ENCODE data around the gene DBH. TPM values are rescaled to one million over a fixed set of nuclear protein-coding genes. Genes with fewer than 3 reads are reported as not detected.

The DBH gene
- total and polyA plus RNA-seq, 2 of the 13 experiments (the other 11 are each of a cell fraction or from before 2014, with no cell fraction given): not detected

- Histone ChIP-seq H3K9me3 (ENCODE audit: low read length) (no peaks in the 10 kb centered on the region), H3K4me2 (ENCODE audit: low read depth, low read length) (no peak overlapping the region), H3K27ac (ENCODE audit: extremely low read length, insufficient read depth, low read length) (no peak overlapping the region), H3K9ac (ENCODE audit: insufficient read depth, low read depth, low read length) (no peak overlapping the region), H3K79me2 (ENCODE audit: insufficient read depth, low read length) (no peaks in the 10 kb centered on the region), H2AFZ (ENCODE audit: low read length) (no peak overlapping the region), H3K36me3 (replicated peaks in 1 of 2; ENCODE audit: control insufficient read depth in 1 of 2, insufficient read depth in 2 of 2, low read length in 2 of 2) (peaks cover 9 to 17% of the 10 kb centered on the region in 2 experiments; a peak in 4 of 5 replicates), H3K4me1 (ENCODE audit: insufficient read depth, low read length) (no peaks in the 10 kb centered on the region), H3K4me3 (replicated peaks in 1 of 3; ENCODE audit: insufficient read depth in 1 of 3, low read depth in 2 of 3, low read length in 3 of 3) (no peak overlapping the region), H4K20me1 (ENCODE audit: insufficient read depth, low read length) (0 out of 2 replicates have a peak, but pooled peaks cover 2% of the 10 kb centered on the region), H3K27me3 (ENCODE audit: control insufficient read depth in 1 of 2, insufficient read depth in 2 of 2, low read length in 2 of 2) (no peaks in the 10 kb centered on the region)
- in situ Hi-C loops (cut with HindIII; ENCODE audit: extremely low pct_ligation_motif_present, low pct_unique_long_range_greater_than_20kb) (no loop called here), intact Hi-C loops (cut with micrococcal nuclease; ENCODE audit: unreplicated experiment) (no loop called here)
- CTCF ChIA-PET (ENCODE audit: low intra/inter-chr PET ratio, low total read pairs): no interaction called here
- DNase-seq (ENCODE audit: low spot score): no peak
- no peak for ATAC-seq
- BruUV-seq (replicated peaks): no TSS peak
- 100% methylated on average over 7 of the region's 14 CpGs for WGBS (ENCODE audit: low lambda C conversion rate)
- POLR2A ChIA-PET: no interaction called here
- FAIRE-seq: no peak
- TF ChIP-seq MBNL3 (CRISPR knock-in tag; conservative IDR thresholded peaks at IDR 0.05) (no peak), ZBTB4 (CRISPR knock-in tag; IDR thresholded peaks at IDR 0.05; ENCODE audit: borderline replicate concordance) (no peak), TMF1 (CRISPR knock-in tag; IDR thresholded peaks at IDR 0.05; ENCODE audit: low read depth) (no peak), TEAD3 (CRISPR knock-in tag; optimal IDR thresholded peaks at IDR 0.05; ENCODE audit: borderline replicate concordance) (no peak), HES4 (CRISPR knock-in tag; IDR thresholded peaks at IDR 0.05; ENCODE audit: borderline replicate concordance) (no peak), MIER3 (CRISPR knock-in tag; IDR thresholded peaks at IDR 0.05; ENCODE audit: borderline replicate concordance) (no peak), ZNF556 (CRISPR knock-in tag; IDR thresholded peaks at IDR 0.05; ENCODE audit: borderline replicate concordance) (no peak), ZNF382 (CRISPR knock-in tag; IDR thresholded peaks at IDR 0.05; ENCODE audit: borderline replicate concordance) (no peak), POLR2A (IDR thresholded peaks at IDR 0.05; ENCODE audit: insufficient read depth in 1 of 2, low read depth in 2 of 2, low read length in 2 of 2) (no peak), NFRKB (IDR thresholded peaks at IDR 0.05) (no peak), RAD51 (IDR thresholded peaks at IDR 0.05; ENCODE audit: borderline replicate concordance) (no peak), EP300 (IDR thresholded peaks at IDR 0.05; ENCODE audit: low read depth in 2 of 2, low read length in 2 of 2) (no peak), EP300 (CRISPR knock-in tag; IDR thresholded peaks at IDR 0.05; ENCODE audit: borderline replicate concordance) (no peak)
- TF ChIP-seq, protein P1, sequence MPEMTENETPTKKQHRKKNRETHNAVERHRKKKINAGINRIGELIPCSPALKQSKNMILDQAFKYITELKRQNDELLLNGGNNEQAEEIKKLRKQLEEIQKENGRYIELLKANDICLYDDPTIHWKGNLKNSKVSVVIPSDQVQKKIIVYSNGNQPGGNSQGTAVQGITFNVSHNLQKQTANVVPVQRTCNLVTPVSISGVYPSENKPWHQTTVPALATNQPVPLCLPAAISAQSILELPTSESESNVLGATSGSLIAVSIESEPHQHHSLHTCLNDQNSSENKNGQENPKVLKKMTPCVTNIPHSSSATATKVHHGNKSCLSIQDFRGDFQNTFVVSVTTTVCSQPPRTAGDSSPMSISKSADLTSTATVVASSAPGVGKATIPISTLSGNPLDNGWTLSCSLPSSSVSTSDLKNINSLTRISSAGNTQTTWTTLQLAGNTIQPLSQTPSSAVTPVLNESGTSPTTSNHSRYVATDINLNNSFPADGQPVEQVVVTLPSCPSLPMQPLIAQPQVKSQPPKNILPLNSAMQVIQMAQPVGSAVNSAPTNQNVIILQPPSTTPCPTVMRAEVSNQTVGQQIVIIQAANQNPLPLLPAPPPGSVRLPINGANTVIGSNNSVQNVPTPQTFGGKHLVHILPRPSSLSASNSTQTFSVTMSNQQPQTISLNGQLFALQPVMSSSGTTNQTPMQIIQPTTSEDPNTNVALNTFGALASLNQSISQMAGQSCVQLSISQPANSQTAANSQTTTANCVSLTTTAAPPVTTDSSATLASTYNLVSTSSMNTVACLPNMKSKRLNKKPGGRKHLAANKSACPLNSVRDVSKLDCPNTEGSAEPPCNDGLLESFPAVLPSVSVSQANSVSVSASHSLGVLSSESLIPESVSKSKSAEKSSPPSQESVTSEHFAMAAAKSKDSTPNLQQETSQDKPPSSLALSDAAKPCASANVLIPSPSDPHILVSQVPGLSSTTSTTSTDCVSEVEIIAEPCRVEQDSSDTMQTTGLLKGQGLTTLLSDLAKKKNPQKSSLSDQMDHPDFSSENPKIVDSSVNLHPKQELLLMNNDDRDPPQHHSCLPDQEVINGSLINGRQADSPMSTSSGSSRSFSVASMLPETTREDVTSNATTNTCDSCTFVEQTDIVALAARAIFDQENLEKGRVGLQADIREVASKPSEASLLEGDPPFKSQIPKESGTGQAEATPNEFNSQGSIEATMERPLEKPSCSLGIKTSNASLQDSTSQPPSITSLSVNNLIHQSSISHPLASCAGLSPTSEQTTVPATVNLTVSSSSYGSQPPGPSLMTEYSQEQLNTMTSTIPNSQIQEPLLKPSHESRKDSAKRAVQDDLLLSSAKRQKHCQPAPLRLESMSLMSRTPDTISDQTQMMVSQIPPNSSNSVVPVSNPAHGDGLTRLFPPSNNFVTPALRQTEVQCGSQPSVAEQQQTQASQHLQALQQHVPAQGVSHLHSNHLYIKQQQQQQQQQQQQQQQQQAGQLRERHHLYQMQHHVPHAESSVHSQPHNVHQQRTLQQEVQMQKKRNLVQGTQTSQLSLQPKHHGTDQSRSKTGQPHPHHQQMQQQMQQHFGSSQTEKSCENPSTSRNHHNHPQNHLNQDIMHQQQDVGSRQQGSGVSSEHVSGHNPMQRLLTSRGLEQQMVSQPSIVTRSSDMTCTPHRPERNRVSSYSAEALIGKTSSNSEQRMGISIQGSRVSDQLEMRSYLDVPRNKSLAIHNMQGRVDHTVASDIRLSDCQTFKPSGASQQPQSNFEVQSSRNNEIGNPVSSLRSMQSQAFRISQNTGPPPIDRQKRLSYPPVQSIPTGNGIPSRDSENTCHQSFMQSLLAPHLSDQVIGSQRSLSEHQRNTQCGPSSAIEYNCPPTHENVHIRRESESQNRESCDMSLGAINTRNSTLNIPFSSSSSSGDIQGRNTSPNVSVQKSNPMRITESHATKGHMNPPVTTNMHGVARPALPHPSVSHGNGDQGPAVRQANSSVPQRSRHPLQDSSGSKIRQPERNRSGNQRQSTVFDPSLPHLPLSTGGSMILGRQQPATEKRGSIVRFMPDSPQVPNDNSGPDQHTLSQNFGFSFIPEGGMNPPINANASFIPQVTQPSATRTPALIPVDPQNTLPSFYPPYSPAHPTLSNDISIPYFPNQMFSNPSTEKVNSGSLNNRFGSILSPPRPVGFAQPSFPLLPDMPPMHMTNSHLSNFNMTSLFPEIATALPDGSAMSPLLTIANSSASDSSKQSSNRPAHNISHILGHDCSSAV (CRISPR knock-in tag; IDR thresholded peaks at IDR 0.05; ENCODE audit: borderline replicate concordance): no peak
Observed at GRCh38 chr9:133674091-133674490, 37.9 kb downstream of the DBH start.

Data from HepG2 (cell line).